Smooth muscle cell of trachea (primary cell): ENCODE results near the gene ITGB1. TPM values are rescaled to one million over a fixed set of nuclear protein-coding genes. Genes with fewer than 3 reads are reported as not detected.

Source experiments
- total RNA-seq: library from RNA; depleted of rRNA; stranded (reverse); fragments of >200 nt; gene quantifications from 2 replicates; pipeline ENCODE4 v1.2.1, GENCODE V29; 2014

ITGB1 gene
- total RNA-seq: 2,990 and 3,248 TPM in 2 replicates

GRCh38 chr10:32958085-32959005 lies at the start of gene ITGB1:
ITGB1 (minus strand) TSS chr10:32958230; CDS start chr10:32935558, 22,672 bp downstream.

